Activated T-cell treated with anti-CD3 and anti-CD28 coated beads for 24 hours (primary cell): ENCODE data around the gene ABCC9.

Source experiments
- DNase-seq: peaks from one replicate; pipeline ENCODE4 v3.0.0-alpha.2; 2020; ENCODE audit warnings: low read depth

The ABCC9 gene

GRCh38 chr12:21877293-21877982, 63.8 kb downstream of the ABCC9 start:
- no peak for DNase-seq

- no peak for DNase-seq
These were observed 75.4 kb downstream of the ABCC9 start for GRCh38 chr12:21865846-21866245.

DNA sequence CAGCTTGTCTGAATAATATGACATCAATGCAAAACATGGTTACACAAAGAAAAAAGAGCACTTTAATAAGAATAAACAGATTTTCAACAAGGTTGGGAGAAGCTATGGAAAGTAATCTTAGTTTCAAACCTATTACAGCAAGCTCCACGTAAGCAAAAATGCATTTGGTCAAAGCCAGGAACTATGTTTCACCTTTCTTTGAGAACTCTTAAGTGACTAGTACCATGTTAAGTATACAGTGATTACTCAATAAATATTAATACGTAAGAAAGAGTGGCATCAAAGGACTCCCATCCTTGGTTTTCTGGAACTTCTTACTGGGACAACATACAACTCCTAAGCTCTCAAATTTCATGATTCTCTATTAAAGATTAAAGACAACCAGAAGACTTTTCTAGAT, 80.7 kb downstream of the ABCC9 start:
- DNase-seq = no peak

- no peak for DNase-seq
These were observed 81.1 kb downstream of the ABCC9 start for GRCh38 chr12:21860128-21860527.

- no peak for DNase-seq
These were observed 89.0 kb downstream of the ABCC9 start for GRCh38 chr12:21852251-21852650.

GRCh38 chr12:21851151-21851550, 90.1 kb downstream of the ABCC9 start:
- DNase-seq = no peak

DNA sequence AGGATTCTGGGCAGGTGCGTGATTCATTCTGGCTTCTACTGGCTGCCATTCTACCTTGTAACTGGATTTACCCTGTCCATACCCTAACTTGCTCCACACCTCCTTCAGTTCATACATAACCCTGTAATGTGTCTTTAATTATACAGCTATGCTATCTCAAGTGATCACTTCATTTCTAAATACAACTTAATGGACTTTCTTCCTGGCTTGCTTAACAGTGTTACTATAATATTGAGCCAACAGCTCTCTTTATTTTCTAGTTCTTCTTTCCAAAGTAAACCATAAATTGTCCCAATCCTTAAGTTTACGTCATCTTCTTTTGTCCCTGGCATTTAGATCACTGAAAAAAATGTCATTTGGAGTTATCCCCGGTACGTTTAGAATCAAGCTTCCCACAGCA, 90.8 kb downstream of the ABCC9 start:
- DNase-seq = no peak

- no peak for DNase-seq
These were observed 91.3 kb downstream of the ABCC9 start for GRCh38 chr12:21849878-21850277.

DNA sequence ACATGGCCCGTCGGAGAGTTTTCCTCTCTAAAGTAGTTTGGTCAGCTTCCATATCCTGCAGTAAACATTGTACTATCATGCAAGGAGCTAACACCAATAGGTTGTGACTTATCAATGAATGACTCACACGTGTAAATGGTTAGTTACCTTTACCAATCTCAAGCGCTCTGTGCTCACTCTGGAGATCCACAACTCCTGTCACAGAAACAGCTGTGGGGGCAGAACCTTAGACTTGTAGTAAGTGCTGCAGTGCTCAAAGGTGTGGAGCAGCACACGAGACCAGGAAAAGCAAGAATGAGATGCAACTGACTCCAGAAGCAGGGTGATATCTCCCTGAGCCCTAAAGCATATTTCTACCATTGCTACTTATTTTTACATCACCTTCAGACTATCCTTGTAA, 93.0 kb downstream of the ABCC9 start:
- DNase-seq = no peak

DNA sequence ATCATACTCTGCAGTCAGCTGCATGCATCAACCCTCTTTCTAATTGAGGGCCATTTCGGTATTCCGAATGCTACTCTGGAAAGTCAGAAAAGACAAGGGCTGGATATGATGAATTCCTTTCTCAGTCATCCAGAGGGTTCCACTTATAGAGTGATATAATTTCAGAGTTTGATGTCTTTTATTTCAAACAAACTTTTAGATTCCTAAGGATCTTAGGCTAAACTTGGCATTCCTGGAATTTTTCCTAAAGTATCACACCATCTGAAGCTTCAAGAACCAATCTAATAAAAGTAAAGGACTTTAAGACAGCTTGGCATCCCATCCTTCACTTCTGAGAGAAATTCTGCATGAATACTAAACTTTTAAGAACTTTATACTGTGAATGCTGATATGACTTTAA, 97.4 kb downstream of the ABCC9 start:
- no peak for DNase-seq

GRCh38 chr12:21839776-21840175, 101.5 kb downstream of the ABCC9 start:
- no peak for DNase-seq

GRCh38 chr12:21837847-21838246, 103.4 kb downstream of the ABCC9 start:
- no peak for DNase-seq

DNA sequence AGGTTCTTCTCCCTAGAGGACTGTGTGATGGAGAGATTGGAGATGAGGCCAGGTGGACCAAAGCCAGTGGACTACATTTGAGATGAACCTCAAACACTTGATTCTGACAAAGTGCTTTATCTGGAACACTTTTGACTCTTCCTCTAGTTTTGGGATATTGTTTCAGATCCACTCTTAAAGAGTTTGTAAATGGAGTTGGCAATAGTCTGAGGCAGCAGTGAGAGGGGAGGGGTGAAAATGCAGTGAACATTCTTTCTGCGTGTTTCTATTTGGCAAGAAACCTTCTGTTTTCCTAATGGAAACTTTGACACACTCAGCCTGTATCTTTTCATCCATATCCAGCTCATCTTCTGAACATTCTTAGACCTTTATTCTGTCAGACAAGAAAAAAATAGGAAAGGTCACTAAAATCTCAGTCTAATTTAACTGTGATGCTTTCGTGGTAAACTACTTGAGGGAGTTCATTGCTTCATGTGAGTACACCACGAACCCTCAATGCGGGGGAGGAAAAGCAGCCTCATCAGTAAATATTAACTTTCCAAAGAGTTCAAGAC, 109.4 kb downstream of the ABCC9 start:
- no peak for DNase-seq

DNA sequence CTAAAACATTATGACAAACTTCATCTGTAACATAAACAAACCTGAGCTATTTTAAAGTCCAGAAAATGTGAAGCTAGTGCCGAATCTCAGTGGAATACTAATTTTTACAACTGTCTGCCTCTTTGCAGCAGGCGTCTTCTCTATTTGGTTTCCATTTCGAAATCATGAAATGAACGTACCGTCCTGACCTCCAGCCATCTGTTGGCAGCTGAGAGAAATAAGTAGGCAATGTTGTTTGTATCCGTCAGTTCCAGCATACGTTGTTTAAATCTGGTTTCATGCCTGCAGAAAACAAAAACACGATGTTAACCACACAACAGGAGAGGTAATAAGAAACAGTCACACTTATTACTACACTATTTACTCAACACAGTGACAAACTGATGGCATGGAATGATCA, 112.4 kb downstream of the ABCC9 start:
- DNase-seq = no peak

GRCh38 chr12:21828136-21828775, 113.0 kb downstream of the ABCC9 start:
- DNase-seq = no peak

GRCh38 chr12:21827083-21827482, 114.1 kb downstream of the ABCC9 start:
- DNase-seq = no peak

DNA sequence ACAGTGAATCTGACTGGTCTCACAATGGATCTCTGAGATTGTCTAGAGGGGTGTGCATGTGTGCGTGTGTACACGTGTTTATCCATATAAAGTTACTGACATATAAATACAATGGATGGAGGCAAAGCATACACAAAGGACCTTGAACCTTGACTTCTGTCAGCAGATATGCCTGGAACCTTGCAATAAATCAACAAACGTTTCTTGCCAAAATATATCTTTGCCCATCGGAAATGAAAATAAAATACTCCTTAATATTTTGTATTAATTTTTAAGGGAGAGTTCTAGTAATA, 114.7 kb downstream of the ABCC9 start:
- no peak for DNase-seq

DNA sequence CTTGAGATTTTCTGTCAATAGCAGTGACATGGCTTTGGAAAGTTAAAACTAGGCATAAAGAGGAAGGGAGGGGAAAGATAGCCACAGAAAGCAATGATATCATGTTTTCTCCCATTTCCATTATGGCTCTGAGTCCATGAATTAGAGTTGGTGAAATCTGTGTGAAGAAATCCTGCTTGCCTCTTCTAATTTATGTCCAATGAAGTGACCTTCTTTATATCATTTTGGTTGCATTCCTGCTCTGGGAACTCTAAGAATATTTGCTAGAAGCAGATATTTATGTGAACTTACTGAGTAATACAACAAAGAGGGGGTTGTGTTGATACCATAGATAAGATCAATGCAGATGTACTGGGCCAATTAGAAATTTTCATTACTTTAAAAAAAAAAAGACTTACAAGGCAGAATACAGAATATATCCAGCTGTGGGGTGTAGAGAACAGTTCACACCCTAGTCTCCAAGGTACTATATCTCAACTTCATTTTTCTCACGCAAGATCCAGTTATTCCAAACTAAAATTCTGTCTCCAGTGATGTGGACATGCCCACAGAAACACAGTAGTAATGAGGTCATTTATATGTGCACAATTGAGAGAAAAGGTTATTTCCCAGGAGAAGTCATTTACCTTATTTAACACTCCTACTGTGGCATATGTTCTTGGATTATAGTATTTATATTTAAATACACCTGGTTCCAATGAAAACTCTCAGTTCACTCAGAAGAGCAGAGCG, 115.2 kb downstream of the ABCC9 start:
- no peak for DNase-seq

GRCh38 chr12:21823581-21823980, 117.6 kb downstream of the ABCC9 start:
- no peak for DNase-seq

DNA sequence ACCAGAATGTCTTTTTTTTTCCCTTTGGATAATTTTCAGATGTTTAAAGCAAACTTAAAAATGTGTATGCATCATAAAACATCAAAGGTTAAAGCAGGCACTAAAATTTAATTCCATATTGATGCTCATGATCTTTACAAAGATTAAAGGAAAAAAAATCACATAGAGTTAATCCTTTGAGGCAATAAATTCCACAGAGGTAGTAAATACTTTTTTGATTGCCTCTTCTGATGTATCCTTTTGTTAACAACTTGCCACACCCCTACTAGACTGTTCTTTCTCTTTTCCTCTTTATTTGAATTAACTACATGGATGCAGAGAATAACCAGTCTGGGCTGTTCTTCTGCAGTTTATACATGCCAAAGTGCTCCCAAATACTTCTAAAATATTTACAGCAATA, 121.5 kb downstream of the ABCC9 start:
- no peak for DNase-seq

GRCh38 chr12:21819236-21819635, 122.0 kb downstream of the ABCC9 start:
- no peak for DNase-seq

- no peak for DNase-seq
These were observed 122.6 kb downstream of the ABCC9 start for GRCh38 chr12:21818627-21819026.

DNA sequence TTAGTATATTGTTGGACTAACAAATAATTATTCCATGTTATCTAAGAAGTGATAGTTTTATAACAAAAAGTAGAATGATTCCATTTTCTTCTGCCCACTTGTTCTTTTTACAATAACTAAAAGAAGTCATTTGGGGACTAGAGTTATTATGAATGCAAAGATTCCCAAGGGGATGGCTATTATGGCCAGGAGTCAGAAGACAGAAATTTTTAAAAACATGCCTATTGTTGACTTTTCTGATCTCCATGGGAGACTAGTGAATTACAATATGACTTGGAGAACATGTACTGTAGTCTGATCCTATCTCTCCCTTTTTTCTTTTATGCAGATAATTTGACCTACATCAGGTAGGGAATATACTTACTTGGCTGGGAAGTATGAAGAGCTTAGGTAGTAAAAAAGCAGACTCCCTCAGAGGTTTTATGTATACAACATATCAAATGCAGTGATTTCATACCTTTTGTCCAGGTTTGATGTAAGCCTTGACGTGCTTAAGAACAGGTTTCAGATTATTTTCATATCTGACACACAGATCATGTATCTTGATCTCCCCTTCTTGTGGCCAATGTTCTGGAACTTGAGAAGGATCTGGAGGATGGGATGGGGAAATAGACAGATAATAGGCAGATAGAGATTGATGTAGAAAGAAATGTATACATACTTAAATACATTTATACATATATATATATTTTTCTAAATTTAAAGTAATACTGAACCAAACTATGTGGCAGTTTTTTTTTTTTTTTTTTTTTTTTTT, 125.7 kb downstream of the ABCC9 start:
- no peak for DNase-seq
